T follicular helper cell (primary cell): ENCODE measurements around the gene SLC46A3.
"Not testable (repeated sequence)": the region's sequence is repeated elsewhere in the genome, so short reads cannot be mapped to it uniquely, and the experiment has no call there.

Source experiments
- DNase-seq: peaks from one replicate; pipeline ENCODE4 v3.0.0-alpha.2; 2020; ENCODE audit warnings: low read depth

SLC46A3 gene

DNA sequence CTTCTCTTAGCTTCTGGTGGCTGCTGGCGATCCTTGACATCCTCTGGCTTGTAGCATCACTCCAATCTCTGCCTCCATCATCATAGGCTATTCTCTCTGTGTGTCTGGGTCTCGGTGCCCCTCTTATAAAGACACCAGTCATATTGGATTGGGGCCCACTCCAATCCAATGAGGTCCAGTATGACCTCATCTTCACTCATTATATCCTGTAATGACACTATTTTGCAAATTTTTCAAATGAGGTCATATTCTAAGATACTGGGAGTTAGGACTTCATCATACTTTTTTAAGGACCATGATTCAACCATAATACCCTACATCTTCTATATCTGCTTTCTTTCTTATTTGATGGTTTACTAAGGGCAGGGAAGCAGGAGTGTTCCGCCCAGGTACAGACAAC lies 12.0 kb upstream of the SLC46A3 start:
- no peak for DNase-seq

DNA sequence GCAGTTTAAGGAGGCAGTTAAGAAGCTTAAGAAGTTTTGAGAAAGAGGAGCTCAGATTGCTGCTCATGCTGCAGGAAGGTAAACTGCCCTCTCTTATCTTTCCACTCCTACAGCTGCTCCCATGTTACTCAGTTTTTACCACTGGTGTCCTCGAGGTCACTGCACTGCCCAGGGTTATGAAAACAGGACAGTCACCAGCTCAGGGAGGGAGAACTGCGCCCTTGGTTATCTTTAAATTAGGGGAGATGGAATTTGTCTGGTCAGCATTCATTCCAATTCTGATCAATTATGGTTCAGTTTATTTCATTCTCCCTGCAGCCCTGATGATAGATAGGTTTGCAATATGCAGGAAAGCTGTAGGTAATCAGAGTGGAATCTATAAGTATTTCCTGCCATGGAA lies 10.8 kb upstream of the SLC46A3 start:
- no peak for DNase-seq

DNA sequence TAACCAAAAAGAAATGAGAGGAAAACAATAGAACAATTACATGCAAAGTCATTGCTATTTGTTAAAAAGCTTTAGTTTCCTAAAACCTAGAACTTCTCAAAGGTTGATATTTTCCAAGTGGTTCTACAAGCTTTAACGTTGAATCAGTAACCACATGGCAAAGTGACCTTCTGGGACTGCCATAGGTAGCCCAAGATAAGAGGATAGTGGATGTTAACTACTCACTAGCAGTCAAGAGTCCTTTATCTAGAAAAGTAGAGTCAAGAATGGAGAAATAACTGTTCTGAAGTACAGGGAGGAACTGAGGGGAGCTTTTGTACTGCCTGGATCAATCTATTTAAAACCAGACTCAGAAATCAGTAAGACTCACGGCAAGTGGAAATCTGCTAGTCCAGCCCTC lies 9.9 kb upstream of the SLC46A3 start:
- no peak for DNase-seq

DNA sequence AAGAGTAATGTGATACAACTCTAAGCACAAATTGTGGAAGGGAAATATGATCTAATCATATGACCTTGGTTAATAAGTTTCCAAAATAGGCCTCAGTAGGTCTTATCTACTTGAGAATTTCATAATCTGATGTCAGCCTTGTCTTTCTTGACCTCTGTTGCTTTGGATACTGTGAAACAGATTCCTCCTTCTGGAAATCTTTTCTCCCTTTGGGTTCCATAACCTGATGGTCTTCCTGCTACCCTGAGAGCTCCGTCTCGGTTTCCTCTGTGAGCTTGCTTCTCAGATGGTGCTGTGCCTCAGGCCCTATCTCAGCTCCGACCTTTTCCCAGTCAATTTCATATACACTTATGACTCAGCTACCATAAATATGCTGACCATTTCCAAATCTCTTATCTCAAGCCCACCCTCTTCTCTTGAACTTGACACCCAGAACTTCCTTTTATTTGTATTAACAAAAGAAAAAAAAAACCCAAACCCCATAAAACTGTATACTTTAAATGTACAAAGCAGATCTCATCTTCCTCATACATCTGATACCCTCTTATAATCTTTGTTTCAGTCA lies 6.4 kb upstream of the SLC46A3 start:
- DNase-seq, result no peak

DNA sequence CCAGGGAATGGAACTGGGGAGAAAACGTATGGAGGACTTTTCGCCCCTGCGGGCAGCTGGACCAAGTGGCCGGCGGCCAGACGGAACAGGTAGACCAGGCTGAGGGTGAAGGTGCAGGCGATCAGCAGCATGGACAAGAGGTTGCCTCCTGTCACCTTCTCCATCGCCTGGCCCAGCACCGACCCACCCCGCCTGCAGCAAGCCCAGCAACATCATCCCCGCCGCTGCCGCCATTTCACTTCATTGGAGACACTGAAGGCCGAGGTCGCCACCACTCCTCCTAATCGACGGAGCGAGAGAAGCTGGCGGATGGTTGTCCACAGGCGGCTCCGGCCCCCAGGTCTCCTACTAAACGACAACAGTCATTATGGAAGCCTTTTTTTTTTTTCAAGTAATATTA lies 5.0 kb upstream of the SLC46A3 start:
- no peak for DNase-seq

DNA sequence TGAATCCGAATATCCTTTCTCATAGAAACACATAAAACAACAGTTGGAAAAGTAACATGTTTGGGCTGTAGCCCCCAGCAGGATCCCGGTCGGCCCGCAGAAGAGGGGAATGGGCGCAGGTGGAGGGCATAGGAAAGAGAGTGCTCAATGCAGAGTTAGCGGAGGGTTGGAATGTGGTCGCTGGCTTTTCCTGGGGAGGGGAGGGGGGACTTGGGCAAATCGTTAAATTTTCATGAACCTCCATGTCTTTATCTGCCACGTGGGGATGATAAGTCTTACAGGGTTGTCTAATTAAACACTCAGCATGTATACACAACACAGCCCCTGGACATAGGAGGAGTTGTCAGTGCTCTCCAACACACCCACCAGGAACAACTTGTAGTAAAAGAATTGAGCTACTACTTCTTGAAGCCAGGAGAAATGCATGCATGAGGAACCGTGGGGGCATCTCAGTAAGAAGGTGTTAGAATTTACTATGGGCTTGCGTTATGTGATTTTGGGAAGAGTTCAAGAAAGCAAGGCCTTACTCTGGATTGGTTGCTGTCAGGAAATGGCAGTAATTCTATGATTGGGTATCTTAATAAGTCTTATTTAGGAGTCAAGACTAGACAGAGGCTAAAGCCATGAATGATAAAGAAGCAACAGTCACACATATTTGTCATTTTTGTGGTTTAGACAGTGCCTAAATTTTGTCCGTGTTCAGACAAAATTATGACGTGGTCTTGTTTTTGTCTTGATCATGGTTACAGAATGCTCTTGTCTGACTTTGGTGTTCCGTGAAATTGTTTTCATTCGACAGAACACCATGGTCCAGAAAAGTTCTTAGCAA lies 671 bp upstream of the SLC46A3 start:
- no peak for DNase-seq

DNA sequence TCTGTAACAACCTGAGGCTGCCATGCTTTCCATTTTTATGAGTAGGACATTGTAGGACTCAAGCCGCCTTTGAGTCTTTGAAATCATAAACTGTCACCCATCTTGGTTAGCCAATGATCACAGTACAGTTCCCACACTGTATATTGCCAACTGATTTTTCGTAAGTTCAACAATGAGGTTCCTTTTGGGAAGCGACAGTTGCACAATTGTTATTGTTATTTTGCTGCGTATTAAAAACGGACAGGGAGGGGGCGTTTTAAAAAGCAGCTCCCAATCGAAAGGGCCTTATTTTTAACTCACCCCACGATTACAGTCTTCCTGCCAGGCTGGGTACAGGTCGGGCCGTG lies 601 bp downstream of the SLC46A3 start:
- DNase-seq, result no peak

DNA sequence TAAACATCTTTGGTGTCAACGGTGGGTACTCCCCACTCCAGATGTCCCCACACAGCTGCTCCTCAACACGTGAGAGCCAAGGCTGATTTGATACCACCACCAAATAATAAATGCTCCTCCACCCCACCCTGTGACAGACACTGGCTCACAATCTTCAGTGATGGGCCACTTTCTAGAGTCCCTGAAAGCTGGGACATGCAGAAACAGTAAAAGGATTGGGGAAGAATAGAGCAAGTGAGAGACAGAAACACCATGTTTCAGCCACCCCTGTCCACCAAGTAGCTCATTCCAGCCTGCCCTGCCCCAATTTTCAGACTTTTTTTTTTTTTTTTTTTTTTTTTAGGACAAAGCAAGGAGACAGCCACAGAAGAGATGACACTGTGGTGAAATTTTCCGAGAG lies 1.6 kb downstream of the SLC46A3 start:
- DNase-seq, result no peak

DNA sequence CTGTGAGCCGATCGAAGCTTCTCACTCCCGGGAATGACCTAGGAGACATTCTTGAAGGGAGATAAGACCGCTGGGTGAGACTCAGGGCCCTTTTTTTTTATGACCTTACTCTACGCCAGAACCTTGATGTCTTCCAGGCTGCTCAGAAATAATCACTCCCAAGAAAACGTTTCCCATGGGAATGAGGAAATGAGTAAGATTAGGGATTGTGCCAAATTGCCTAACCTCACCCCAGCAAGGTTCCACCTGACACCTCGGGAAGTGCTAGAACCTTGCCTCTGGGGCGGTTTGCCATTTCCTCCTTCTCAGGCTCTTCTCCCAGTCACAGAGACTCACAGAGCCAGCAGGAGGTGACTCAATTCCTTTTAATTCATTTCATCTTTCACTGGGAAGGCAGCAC lies 2.3 kb downstream of the SLC46A3 start:
- DNase-seq, result no peak

DNA sequence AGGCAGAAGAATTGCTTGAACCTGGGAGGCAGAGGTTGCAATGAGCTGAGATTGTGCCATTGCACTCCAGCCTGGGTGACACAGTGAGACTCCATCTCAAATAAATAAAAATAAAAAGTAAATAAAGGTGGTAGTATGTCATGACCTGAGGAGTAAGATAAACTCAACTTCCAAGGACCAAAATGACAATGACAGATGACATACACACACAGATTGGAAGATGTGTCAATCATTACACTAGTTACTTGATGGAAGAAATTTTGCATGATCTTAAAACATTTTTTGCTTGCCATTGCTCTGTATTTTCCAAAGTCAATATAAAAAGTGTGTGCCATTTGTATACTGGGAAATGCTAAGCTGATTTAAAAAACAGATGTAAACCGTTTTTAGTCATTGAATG lies 4.1 kb downstream of the SLC46A3 start:
- no peak for DNase-seq

DNA sequence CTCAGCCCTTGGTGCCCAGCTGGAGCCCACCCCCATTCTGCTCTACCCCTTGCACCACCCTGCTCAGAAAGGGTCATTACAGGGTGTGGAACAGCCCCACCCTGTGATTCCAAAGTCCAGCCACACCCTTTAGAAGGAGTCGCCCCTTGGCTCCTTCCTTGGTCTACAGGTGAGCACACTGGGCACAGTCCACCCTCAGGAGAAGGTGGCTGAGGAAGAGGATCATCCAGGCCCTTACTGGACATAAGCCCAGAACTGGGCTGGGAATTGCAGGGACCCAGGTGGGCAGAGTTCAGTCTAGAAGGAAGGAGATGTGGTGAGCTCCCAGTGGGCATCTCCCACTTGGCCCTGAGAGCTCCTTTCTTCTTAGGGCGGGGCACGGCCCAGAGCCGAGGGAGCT lies 8.6 kb downstream of the SLC46A3 start:
- no peak for DNase-seq

DNA sequence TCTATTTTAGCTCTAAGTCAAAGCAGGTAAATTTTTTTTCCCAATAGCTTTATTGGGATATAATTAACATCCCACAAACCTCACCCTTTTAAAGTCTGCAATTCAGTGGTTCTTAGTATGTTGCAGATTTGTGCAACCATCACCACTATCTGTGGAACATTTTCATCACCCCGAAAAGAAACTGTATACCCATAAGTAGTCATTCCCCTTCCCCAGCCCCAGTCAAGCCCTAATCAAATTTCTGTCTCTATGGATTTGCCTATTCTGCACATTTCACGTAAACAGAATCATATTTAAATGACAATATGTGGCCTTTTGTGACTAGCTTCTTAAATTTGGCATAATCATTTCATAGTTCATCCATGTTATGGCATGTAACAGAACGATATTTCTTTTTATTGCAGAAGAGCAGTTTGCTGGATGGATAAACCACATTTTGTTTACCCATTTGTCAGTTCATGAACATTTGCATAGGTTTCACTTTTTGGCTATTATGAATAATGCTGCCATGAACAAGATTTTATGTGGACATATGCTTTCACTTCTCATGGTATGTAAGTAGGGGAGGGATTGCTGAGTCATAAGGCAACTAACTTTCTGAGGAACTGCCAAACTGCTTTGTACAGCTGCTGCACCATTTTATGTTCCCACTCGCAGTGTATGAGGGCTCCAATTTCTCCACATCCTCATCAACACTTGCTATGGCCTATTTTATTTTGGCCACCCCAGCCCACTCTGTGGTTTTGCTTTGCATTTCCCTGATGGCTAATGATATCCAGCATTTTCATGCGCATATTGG lies 10.9 kb downstream of the SLC46A3 start:
- DNase-seq, result no peak

DNA sequence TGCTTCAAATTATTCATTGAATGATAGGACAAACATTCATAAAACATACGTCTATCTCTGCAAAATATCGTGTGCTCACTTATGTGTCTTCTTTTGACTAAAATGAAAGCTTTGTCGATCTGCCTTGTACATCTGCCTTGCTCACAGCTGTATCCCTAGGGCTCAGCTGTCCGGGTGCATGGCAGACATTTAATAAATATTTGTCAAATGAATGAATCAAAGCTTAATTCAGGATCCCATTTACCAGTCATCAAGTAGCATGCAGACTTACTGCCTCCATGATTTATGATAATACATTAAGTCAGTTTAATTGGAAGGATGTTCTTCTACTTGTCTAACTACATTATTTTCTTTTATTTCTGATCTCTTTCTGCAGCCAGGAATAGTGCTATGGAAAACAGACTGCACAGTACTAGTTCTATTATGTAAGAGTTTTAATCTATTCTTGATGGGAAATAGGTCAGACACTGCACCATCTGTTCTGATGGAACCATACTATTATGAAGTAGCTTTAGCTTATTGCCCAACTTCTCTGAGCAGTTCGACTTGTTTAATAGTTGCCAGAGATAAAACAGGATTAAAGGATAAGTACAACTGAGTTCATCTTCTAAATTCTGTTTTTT lies 13.2 kb downstream of the SLC46A3 start:
- DNase-seq, result no peak

DNA sequence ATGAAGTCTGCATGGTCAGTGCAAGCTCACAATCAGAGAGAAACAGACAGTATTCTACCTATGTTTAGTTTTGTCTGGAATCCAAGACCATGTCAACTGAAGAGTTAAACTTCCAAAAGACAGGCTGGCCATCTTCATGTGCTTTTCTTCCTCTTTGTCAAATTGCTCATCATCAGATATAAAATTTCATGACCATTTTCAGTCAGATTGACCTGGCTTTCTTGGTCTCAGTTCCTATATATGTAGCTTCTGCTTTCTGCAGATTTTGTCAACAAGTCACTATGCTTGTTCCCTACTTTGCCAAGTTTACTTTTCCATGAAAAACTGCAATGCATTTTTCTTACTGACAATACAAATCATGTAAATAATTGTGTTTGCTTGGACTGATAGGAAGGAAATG lies 13.9 kb downstream of the SLC46A3 start:
- DNase-seq, result no peak

DNA sequence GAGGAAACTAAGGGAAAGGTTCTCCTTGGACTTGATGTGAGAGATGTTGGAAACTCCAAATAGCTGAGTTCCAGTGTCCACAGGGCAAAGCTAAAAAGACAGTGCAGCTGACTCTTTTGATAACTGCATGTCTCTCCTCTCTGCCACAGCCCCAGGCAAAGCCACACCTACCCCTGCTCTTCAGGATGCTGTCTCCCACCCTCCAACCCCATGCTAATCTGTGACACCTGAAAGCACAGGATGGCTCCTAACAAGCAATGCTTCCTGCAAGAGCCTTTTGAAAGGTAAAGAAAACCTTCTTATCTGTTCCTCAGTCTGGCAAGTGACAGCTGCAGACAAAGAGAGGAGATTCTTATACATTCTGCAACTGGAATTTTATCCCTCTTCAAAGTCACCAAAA lies 14.5 kb downstream of the SLC46A3 start:
- DNase-seq, result no peak

DNA sequence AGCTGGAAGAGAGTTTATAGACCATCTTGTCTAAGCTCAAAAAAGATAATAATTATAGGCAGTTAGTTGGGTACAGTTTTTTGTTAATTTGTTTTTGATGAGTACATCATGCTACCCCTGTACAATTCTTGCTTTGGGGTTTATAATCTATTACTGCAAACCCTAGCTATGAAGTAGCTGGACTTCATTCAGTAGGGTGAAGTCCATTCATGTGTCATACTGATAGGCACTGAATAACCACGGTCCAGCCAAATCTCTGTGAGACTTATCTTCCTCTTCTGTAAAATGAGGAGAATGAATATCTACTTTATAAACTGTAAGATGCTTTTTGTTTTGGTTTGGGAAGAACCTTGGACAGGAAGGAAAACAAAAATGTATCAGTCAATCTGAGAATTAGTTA lies 19.5 kb downstream of the SLC46A3 start:
- DNase-seq, result no peak

DNA sequence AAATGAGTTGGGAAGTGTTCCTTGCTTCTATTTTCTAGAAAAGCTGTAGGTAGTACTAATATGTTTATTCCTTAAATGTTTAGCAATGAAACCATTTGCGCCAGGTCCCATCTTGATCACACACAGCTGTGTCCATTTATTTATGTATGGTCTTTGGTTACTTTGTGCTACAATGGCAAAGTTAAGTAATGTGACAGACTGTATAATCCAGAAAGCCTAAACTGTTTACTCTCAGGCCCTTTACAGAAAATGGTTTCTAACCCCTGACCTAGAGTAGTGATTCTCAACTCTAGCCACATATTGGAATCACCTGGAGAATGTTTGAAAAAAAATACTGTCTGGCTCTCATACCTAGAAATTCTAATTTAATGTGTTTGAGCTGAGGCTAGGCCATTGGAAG lies 21.3 kb downstream of the SLC46A3 start:
- DNase-seq, result no peak

DNA sequence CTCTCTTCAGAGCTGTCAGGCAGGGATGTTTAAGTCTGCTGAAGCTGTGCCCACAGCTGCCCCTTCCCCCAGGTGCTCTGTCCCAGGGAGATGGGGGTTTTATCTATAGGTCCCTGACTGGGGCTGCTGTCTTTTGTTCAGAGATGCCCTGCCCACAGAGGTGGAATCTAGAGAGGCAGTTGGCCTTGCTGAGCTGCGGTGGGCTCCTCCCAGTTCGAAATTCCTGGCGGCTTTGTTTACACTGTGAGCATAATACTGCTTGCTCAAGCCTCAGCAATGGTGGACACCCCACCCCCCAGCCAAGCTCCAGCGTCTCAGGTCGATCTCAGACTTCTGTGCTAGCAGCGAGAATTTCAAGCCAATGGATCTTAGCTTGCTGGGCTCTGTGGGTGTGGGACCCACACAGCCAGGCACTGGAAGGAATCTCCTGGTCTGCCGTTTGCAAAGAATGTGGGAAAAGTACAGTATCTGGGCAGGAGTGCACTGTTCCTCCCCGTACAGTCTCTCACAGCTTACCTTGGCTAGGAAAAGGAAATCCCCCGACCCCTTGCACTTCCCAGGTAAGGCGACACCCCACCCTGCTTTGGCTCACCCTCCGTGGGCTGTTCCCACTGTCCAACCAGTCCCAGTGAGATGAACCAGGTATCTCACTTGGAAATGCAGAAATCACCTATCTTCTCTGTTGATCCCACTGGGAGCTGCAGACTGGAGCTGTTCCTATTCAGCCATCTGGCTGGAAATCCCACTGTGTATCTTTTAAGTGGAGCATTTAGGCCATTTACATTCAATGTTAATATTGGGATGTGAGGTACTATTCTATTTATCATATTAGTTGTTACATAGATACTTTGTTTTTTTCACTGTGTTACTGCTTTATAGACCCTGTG lies 24.9 kb downstream of the SLC46A3 start:
- not testable (repeated sequence) for DNase-seq

DNA sequence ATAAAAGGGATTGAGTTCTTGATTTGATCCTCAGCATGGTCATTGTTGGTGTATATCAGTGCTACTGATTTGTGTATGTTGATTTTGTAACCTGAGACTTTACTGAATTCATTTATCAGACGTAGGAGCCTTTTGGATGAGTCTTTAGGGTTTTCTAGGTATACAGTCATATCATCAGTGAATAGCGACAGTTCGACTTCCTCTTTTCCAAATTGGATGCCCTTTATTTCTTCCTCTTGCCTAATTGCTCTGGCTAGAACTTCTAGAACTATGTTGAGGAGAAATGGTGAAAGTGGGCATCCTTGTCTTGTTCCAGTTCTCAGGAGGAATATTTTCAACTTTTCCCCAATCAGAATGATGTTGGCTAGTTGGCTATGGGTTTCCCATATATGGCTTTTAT lies 32.9 kb downstream of the SLC46A3 start:
- no peak for DNase-seq

DNA sequence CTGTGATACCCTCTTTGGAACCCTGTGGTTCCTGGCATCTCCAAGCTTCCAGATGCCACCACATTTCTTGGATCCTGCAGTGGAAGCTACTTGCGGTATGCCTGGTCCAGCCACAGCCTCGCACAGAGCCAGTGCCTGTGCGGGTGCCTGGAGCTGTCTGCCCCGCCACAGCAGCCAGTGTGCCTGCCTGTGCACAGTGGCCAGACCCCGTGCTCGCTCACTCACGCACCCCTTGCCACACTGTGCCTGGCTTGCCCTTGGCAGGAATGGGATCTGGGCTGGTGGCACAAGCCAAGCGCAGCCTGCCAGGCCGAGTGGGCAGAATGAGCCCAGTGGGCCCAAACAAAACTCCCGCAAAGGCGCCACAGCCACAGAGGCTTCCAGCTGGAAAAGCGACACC lies 33.7 kb downstream of the SLC46A3 start:
- no peak for DNase-seq

DNA sequence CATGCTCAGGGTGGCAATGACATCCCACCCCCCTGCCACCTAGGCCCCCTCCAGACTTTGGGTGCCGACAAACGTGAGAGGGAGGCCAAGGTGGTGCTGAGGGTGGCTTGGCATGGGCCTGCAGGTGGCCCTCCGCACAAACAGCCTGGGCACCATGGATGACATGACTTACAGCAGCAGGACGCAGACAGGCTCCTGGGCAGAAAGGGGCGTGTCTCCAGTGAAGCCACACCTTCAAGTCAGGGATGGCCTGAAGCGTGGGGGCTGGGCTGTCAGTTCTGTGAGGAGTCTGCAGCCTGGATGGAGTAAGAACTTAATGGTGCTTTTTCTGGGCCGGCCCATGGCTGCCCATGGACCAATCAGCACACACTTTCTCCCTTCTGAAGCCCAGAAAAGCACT lies 34.5 kb downstream of the SLC46A3 start:
- DNase-seq, result no peak

DNA sequence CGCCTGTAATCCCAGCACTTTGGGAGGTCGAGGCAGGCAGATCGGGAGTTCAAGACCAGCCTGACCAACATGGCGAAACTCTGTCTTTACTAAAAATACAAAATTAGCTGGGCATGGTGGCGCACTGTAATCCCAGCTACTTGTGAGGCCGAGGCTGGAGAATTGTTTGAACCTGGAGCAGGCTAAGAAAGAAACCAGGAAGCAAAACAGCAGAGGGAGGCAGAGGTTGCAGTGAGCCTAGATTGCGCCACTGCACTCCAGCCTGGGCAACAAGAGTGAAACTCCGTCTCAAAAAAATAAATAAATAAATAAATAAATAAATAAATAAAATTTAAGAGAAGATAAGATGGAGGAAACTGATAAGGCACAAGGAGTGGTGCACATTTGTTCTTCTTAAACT lies 35.6 kb downstream of the SLC46A3 start:
- not testable (repeated sequence) for DNase-seq
